Immature natural killer cell (primary cell): ENCODE measurements around the gene SLC12A3. TPM values are rescaled to one million over a fixed set of nuclear protein-coding genes. Genes with fewer than 3 reads are reported as not detected.
"Not testable (repeated sequence)": the region's sequence is repeated elsewhere in the genome, so short reads cannot be mapped to it uniquely, and the experiment has no call there.

Experiments
- DNase-seq, 3 donors: peaks; one replicate each; pipeline ENCODE4 v3.0.0; 2022; ENCODE audit warnings: mixed read lengths in 1 of 3
- H3K27ac Mint-ChIP-seq, 6 donors: one replicate each; pipeline ENCODE4 v1.8.0; 2020; ENCODE audit warnings: mixed read lengths in 6 of 6, mild to moderate bottlenecking in 5 of 6, inconsistent platforms in 4 of 6, moderate library complexity in 3 of 6
- H3K27me3 Mint-ChIP-seq, 3 donors: one replicate each; pipeline ENCODE4 v1.8.0; 2020 to 2021; ENCODE audit warnings: low read depth in 3 of 3, mild to moderate bottlenecking in 3 of 3, mixed read lengths in 3 of 3, moderate library complexity in 3 of 3, inconsistent platforms in 1 of 3
- H3K36me3 Mint-ChIP-seq, 3 donors: one replicate each; pipeline ENCODE4 v1.8.0; 2020; ENCODE audit warnings: mixed read lengths in 3 of 3, inconsistent platforms in 2 of 3, mild to moderate bottlenecking in 2 of 3
- H3K4me1 Mint-ChIP-seq, 2 donors: one replicate each; pipeline ENCODE4 v1.8.0; 2020; ENCODE audit warnings: inconsistent platforms in 2 of 2, mild to moderate bottlenecking in 2 of 2, mixed read lengths in 2 of 2, moderate library complexity in 1 of 2
- H3K4me3 Mint-ChIP-seq, 5 donors: one replicate each; pipeline ENCODE4 v1.8.0; 2020; ENCODE audit warnings: mild to moderate bottlenecking in 5 of 5, mixed read lengths in 5 of 5, inconsistent platforms in 3 of 5, moderate library complexity in 3 of 5
- H3K9me3 Mint-ChIP-seq, 6 donors: one replicate each; pipeline ENCODE4 v1.8.0; 2020; ENCODE audit warnings: mild to moderate bottlenecking in 6 of 6, mixed read lengths in 6 of 6, inconsistent platforms in 4 of 6, moderate library complexity in 3 of 6
- polyA plus RNA-seq, 3 donors: library from polyadenylated mRNA; unstranded; fragments of 300-500 nt; fragmentation: Illumina TruSeq; gene quantifications; one replicate each; pipeline ENCODE4 v1.2.3, GENCODE V29; 2021

SLC12A3 gene
- polyA plus RNA-seq, 3 donors from 2014 or later = 0.51 TPM; not detected in 2

DNA sequence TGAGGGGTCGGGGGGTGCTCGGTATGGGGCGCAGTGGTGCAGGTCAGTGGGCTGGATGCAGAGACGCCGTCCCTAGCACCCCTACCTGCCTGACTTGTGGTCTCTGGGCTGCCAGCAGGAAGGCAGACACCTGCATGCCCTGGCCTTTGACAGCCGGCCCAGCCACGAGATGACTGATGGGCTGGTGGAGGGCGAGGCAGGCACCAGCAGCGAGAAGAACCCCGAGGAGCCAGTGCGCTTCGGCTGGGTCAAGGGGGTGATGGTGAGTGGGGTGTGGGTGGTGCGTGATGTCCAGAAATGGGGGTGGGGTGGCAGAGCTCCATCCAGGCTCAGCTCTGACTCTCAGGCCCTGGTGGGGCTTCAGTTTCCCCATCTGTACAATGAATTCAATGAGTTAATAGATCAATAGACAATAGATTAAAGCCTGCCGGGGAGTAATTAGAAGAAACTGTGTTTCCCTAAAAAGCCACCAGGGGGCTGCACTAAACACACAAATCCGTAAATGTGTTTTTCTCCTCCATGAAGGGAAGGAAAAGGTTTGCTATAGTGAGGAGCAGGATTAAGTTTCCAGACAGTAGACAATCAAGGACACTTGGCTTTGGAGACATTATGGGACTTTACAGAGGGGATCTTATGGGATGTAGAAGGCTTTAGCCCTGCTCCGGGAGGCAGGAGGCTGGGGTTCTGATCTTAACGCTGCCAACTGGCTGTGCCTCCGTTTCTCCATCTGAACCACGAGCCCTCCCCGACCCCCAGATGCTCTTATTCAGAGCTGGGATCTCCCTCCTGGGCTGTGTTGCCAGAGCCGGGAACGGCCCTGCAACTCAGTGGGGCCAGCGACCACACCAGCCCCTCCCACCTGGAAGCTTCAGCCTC lies 2.2 kb downstream of the SLC12A3 start:
- Mint-ChIP-seq H3K27me3 (peaks cover 0 to 17% (median 7%) of the 10 kb centered on the region in 3 donors), H3K27ac (peak overlapping the region in 1 of 6 donors; percentile 45), H3K36me3 (no peaks in the 10 kb centered on the region), H3K9me3 (no peaks in the 10 kb centered on the region), H3K4me3 (no peak overlapping the region), H3K4me1 (peaks cover 24 to 26% of the 10 kb centered on the region in 2 donors)
- DNase-seq = peak; percentile 41 to 49 (median 43)

DNA sequence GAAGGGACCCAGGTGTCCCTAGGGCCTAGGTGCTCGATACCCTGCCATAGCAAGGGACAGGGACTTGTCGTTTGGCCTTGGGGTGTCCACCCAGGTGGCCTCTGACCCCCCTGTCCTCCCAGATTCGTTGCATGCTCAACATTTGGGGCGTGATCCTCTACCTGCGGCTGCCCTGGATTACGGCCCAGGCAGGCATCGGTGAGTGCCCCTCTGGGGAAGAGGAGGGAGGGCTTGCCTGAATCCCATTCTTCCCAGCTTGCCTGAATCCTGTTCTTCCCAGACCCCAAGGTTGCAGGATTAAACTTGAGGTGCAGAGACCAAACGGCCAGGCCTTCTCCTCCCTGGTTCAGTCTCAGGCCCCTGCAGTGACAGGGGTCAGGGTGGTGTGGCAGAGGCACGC lies 3.2 kb downstream of the SLC12A3 start:
- no peak for DNase-seq
- H3K36me3 Mint-ChIP-seq = no peaks in the 10 kb centered on the region
- peaks cover 14 to 17% of the 10 kb centered on the region in 2 donors for H3K4me1 Mint-ChIP-seq
- H3K4me3 Mint-ChIP-seq = no peak overlapping the region
- peaks cover 0 to 12% (median 4%) of the 10 kb centered on the region in 3 donors for H3K27me3 Mint-ChIP-seq
- no peak overlapping the region for H3K27ac Mint-ChIP-seq
- H3K9me3 Mint-ChIP-seq = no peaks in the 10 kb centered on the region

DNA sequence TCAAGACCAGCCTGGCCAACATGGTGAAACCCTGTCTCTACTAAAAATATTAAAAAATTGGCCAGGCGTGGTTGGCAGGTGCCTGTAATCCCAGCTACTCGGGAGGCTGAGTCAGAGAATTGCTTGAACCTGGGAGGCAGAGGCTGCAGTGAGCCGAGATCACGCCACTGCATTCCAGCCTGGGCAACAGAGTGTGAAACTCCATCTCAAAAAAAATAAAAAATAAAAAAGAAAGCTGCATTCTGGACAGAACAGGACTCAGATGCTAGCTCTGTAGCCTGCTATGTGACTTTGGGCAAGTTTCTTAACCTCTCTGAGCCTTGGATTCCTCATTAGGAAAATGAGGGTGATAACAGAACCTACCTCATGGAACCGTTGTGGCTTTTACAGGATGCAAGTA lies 3.8 kb downstream of the SLC12A3 start:
- not testable (repeated sequence) for H3K27me3 Mint-ChIP-seq, H3K4me3 Mint-ChIP-seq, H3K27ac Mint-ChIP-seq, H3K36me3 Mint-ChIP-seq, DNase-seq, H3K9me3 Mint-ChIP-seq
- peaks cover 9 to 11% of the 10 kb centered on the region in 2 donors for H3K4me1 Mint-ChIP-seq

DNA sequence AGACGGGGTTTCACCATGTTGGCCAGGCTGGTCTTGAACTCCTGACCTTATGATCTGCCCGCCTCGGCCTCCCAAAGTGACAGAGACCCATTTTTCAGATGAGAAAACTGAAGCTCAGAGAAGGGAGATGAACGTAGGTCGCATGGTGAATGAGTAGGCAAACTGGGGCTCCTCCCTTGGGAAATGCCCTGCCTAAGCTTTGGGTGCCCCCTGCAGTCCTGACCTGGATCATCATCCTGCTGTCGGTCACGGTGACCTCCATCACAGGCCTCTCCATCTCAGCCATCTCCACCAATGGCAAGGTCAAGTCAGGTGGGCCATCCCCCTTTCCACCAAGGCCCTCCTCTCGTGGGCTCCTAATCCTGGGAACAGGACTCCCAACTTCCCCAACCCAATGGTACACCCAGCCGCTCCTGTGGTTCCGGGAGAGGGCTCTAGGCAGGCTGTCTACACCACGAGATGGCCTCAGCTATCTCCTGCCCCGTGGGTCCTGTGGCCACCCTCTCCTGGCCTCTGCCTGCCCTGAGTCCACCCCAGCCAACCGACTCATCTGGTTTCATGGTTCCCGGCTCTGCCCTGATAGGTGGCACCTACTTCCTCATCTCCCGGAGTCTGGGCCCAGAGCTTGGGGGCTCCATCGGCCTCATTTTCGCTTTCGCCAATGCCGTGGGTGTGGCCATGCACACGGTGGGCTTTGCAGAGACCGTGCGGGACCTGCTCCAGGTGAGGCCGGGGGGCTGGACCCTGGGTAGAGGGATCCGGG lies 4.7 kb downstream of the SLC12A3 start:
- peak in 1 of 3 donors; percentile 22 for DNase-seq

DNA sequence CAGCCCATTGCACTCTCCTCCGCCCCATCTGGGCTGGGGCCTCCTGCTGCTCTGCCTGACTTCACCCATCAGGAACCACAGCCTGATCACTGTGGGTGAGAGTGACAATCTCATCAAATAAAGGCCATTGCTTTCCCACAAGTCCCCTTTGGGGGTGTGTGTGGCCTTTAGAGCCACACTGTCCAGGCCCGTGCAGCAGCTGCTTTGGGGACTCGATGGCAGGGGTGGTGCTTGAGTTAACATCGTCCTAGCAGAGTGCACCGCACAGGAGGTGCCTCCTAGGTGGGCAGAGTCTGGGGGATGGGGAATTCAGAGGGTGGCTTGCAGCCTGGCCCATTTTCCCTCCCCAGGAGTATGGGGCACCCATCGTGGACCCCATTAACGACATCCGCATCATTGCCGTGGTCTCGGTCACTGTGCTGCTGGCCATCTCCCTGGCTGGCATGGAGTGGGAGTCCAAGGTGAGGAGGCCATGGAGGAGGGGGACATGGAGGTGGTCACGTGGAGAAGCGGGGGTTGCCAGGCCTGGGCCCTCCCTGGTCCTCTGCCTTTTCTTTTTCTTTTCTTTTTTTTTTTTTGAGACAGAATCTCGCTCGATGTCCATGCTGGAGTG lies 5.4 kb downstream of the SLC12A3 start:
- Mint-ChIP-seq H3K27me3 (peaks cover 0 to 7% (median 3%) of the 10 kb centered on the region in 3 donors), H3K36me3 (no peaks in the 10 kb centered on the region), H3K4me3 (no peak overlapping the region), H3K27ac (no peak overlapping the region), H3K4me1 (peaks cover 4 to 6% of the 10 kb centered on the region in 2 donors), H3K9me3 (no peaks in the 10 kb centered on the region)
- no peak for DNase-seq

More for the DNA sequence above, 4.7 kb downstream of the SLC12A3 start:
- H3K36me3 Mint-ChIP-seq = no peaks in the 10 kb centered on the region
- no peak overlapping the region for H3K4me3 Mint-ChIP-seq
- H3K27ac Mint-ChIP-seq = no peak overlapping the region
- peaks cover 0 to 8% (median 4%) of the 10 kb centered on the region in 3 donors for H3K27me3 Mint-ChIP-seq
- H3K4me1 Mint-ChIP-seq = peaks cover 7 to 8% of the 10 kb centered on the region in 2 donors
- no peaks in the 10 kb centered on the region for H3K9me3 Mint-ChIP-seq

DNA sequence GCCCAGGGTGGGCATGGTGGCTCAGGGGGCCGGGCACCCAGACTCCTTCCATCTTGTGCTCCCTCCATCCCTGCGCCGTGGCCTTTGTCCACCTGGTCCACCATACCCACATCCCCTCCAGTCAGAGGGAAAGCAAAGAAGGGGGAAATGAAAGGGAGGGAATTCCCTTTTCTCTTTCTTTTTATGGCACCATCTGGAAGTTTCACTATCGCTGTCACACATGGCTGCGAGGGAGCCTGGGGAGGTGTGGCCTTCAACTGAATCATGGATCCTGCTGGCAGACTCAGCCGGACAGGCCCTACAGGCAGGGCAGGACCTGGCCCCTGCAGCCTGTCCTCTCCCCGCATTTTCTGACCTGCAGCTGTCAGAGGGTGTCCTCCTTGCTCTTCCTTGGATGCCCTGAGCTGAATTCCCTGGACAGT lies 6.2 kb downstream of the SLC12A3 start:
- H3K4me1 Mint-ChIP-seq = peaks cover 4 to 6% of the 10 kb centered on the region in 2 donors
- no peak for DNase-seq

DNA sequence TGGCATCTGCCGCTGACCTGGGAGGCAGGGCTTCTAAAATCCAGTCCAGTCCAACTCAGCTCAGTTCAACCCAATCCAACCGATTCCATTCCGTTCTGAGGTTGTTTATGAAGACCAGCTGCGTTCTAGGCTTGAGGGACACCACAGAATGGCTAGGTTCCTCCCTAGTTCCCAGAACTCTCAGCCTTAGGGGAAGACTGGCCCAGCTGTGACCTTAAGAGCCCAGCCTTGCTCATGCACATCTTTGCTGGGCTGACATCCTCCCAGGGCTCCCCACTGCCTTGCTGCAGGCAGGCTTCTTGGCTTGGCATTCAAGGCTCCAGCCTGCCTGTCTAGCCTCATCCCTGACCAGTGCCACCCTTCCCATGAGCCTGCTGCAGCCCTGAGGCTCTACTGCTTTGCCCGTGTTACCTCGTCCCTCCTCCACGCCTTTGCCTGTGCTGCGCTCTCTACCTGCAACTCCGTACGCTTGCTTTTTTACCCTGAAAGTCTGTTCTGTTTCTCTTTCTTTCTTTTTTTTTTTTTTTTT lies 7.9 kb downstream of the SLC12A3 start:
- no peaks in the 10 kb centered on the region for H3K4me1 Mint-ChIP-seq
- H3K9me3 Mint-ChIP-seq = no peaks in the 10 kb centered on the region
- no peaks in the 10 kb centered on the region for H3K36me3 Mint-ChIP-seq
- no peak overlapping the region for H3K27ac Mint-ChIP-seq
- DNase-seq = no peak
- H3K27me3 Mint-ChIP-seq = peaks cover 0 to 3% (median 0%) of the 10 kb centered on the region in 3 donors
- H3K4me3 Mint-ChIP-seq = no peak overlapping the region

More for the DNA sequence above, 6.2 kb downstream of the SLC12A3 start:
- H3K9me3 Mint-ChIP-seq = no peaks in the 10 kb centered on the region
- H3K27me3 Mint-ChIP-seq = peaks cover 0 to 6% (median 2%) of the 10 kb centered on the region in 3 donors
- no peak overlapping the region for H3K27ac Mint-ChIP-seq
- no peaks in the 10 kb centered on the region for H3K36me3 Mint-ChIP-seq
- no peak overlapping the region for H3K4me3 Mint-ChIP-seq

DNA sequence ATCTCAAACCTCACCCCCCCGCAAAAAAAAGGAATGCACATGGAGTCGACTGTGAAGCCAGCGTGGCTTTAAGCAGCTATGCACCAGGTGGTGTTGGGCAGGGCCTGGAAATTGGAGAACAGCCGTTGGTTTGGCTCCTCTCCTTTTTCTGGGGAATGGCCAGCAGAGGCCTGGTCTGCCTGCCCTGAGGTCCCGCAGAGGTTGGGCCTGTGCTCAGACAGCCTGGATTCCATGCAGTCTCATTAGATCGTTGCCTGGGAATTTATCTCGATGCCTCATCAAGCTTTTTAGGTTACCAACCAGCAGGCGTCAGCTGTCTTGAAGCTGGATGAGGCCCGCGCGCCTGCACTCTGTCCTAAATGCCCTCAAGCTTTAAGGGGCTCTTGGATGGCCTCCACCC lies 9.8 kb downstream of the SLC12A3 start:
- no peaks in the 10 kb centered on the region for H3K36me3 Mint-ChIP-seq
- no peaks in the 10 kb centered on the region for H3K9me3 Mint-ChIP-seq
- no peaks in the 10 kb centered on the region for H3K4me1 Mint-ChIP-seq
- H3K27ac Mint-ChIP-seq = no peak overlapping the region
- H3K27me3 Mint-ChIP-seq = peaks cover 0 to 4% (median 0%) of the 10 kb centered on the region in 3 donors
- no peak for DNase-seq
- no peak overlapping the region for H3K4me3 Mint-ChIP-seq

DNA sequence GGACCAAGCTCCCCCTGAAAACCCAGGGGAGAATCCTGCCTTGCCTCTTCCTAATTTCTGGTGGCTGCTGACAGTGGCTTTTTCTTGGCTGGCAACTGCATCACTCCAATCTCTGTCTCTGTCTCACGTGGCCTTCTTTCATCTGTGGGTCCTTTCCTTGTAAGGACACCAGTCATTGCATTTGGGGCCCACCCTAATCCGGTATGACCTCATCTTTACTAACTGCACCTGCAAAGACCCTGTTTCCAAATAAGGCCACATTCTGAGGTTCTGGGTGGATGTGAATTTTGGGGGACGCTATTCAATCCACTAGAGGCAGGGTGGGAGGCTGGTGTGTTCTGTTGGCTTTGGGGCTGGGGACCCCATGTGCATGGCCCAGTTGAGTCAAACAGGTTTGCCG lies 11.0 kb downstream of the SLC12A3 start:
- no peaks in the 10 kb centered on the region for H3K4me1 Mint-ChIP-seq
- DNase-seq = no peak
- no peak overlapping the region for H3K4me3 Mint-ChIP-seq
- no peaks in the 10 kb centered on the region for H3K36me3 Mint-ChIP-seq
- no peak overlapping the region for H3K27ac Mint-ChIP-seq
- H3K27me3 Mint-ChIP-seq = peaks cover 0 to 4% (median 0%) of the 10 kb centered on the region in 3 donors
- no peaks in the 10 kb centered on the region for H3K9me3 Mint-ChIP-seq

DNA sequence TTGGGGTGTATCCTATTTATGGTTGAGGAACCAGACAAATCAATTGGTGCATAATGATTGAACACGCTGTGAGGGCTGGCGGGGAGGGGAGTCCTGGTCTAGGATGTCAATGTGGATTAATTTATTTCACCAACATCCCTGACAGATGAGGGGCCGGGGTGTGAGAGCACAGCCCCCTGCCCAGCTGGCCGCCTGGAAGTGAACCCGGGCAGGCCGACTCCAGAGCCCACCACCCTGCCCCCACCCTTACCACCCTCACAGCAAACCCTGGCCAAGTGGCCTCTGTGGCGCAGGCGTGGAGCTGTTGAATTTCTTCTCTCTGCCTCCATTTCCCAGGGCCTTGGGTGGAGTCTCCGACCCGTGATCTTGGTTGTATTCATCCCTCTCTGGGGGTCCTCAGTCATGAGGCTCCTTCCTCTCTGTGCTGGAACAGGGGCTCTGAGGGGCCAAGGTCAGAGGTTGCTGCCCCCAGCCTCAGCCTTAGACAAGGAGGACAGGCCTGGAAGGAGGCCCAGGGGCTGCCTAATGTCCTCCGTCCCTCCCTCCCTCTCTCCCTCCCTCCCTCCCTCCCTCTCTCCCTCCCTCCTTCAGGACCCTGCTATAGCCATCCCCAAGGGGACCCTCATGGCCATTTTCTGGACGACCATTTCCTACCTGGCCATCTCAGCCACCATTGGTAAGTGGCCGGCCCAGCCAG lies 12.6 kb downstream of the SLC12A3 start:
- Mint-ChIP-seq H3K27me3 (peaks cover 0 to 2% (median 0%) of the 10 kb centered on the region in 3 donors), H3K4me3 (no peak overlapping the region), H3K4me1 (no peaks in the 10 kb centered on the region), H3K27ac (no peak overlapping the region), H3K9me3 (no peaks in the 10 kb centered on the region), H3K36me3 (no peaks in the 10 kb centered on the region)
- DNase-seq = no peak

DNA sequence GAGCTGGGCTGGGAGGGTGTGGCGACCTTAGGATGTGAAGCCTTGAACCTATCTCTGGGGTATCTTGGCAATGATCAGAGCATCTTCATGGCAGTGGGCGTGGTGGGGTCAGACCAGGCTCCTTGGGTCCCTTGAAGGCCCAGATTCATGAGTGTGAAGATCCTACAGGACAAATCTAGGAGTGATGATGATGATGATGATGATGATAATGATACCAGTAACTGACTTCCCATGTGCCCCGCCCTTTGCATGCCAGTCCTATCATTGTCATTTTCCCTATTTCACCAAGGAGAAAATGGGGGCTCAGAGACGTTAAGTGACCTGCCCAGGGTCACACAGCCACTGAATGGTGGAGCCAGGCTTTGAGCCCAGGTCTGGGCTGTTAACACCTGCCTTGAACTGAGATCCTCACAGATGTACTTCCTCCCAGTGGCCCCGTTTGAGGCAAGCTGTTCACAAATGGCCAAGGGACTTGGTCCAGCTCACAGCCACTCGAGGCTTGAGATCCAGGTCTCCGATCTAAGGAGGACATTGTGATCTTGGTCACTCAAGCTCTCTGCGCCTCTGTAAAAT lies 13.4 kb downstream of the SLC12A3 start:
- DNase-seq = no peak
- no peaks in the 10 kb centered on the region for H3K36me3 Mint-ChIP-seq
- H3K4me3 Mint-ChIP-seq = no peak overlapping the region
- no peaks in the 10 kb centered on the region for H3K9me3 Mint-ChIP-seq
- peaks cover 0 to 2% (median 0%) of the 10 kb centered on the region in 3 donors for H3K27me3 Mint-ChIP-seq
- no peaks in the 10 kb centered on the region for H3K4me1 Mint-ChIP-seq
- H3K27ac Mint-ChIP-seq = no peak overlapping the region

DNA sequence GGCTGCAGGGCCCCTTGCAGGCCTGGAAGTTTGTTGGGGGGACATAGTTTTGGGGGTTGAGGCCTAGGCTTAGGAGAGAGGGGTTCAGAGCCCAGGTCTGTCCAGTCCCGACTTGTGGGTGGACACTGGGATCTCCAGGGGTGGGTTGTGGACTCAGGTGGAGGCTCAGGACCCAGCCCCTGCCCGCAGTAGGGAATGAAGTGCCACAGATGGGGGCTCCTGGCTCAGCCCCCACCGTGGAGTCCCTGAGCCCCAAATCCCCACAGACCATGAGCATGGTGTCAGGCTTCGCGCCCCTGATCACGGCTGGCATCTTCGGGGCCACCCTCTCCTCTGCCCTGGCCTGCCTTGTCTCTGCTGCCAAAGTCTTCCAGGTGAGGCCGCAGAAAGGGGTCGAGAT lies 14.3 kb downstream of the SLC12A3 start:
- Mint-ChIP-seq H3K4me3 (no peak overlapping the region), H3K9me3 (no peaks in the 10 kb centered on the region), H3K4me1 (no peaks in the 10 kb centered on the region), H3K27ac (no peak overlapping the region), H3K36me3 (no peaks in the 10 kb centered on the region), H3K27me3 (peaks cover 0 to 2% (median 0%) of the 10 kb centered on the region in 3 donors)
- no peak for DNase-seq

DNA sequence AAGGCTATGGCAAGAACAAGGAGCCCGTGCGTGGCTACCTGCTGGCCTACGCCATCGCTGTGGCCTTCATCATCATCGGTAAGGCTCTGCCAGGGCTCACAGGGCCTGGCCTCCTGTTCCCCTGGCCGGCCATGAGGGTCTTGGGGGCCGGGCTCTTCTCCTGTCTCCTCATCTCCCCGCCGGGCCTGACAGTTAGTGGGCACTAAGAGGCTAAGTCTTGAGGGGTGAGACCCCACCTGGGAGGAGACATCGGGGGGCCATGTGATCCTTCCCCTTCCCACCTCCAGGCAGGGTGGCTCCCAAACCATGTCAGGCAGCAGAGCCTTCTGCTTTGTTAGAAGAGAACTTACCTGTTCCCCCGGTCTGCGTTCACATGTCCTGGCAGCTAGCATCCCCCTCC lies 15.2 kb downstream of the SLC12A3 start:
- Mint-ChIP-seq H3K9me3 (no peaks in the 10 kb centered on the region), H3K4me3 (no peak overlapping the region), H3K27me3 (peaks cover 0 to 2% (median 0%) of the 10 kb centered on the region in 3 donors), H3K36me3 (no peaks in the 10 kb centered on the region), H3K4me1 (no peaks in the 10 kb centered on the region), H3K27ac (no peak overlapping the region)
- no peak for DNase-seq
